GM18870 (cell line): Measurements from ENCODE around the gene C20orf144.

Source experiments
- ATAC-seq: cut with Tn5 transposase; IDR thresholded peaks from one replicate; pipeline ENCODE4 v1.9.1; 2021; ENCODE audit warnings: moderate library complexity; ENCODE audit not compliant: unreplicated experiment

Gene C20orf144

GRCh38 chr20:33676121-33676520 lies 14.0 kb downstream of the C20orf144 start:
- ATAC-seq, result no peak

GRCh38 chr20:33676652-33677645 lies 14.8 kb downstream of the C20orf144 start:
- ATAC-seq, result no peak

GRCh38 chr20:33677991-33678702 lies 16.0 kb downstream of the C20orf144 start:
- ATAC-seq, result no peak

- no peak for ATAC-seq
Observed at GRCh38 chr20:33679758-33680485, 17.8 kb downstream of the C20orf144 start.

- ATAC-seq, result no peak
Observed at GRCh38 chr20:33680686-33681085, 18.6 kb downstream of the C20orf144 start.

GRCh38 chr20:33681288-33681687 lies 19.2 kb downstream of the C20orf144 start:
- no peak for ATAC-seq

GRCh38 chr20:33681728-33682353 lies 19.7 kb downstream of the C20orf144 start:
- no peak for ATAC-seq

GRCh38 chr20:33684533-33685327 lies 22.6 kb downstream of the C20orf144 start:
- no peak for ATAC-seq

GRCh38 chr20:33685328-33686099 lies 23.4 kb downstream of the C20orf144 start:
- no peak for ATAC-seq

- ATAC-seq, result peak; percentile 41
Observed at GRCh38 chr20:33686100-33686983, 24.2 kb downstream of the C20orf144 start, which contains the start of gene E2F1. E2F1 (minus strand) TSS chr20:33686385; CDS start chr20:33686264, 121 bp downstream.

GRCh38 chr20:33686984-33687366 lies 24.8 kb downstream of the C20orf144 start:
- no peak for ATAC-seq

- ATAC-seq, result no peak
Observed at GRCh38 chr20:33687370-33687915, 25.3 kb downstream of the C20orf144 start.

GRCh38 chr20:33687993-33688937 lies 26.1 kb downstream of the C20orf144 start:
- no peak for ATAC-seq

GRCh38 chr20:33688938-33689424 lies 26.9 kb downstream of the C20orf144 start:
- no peak for ATAC-seq

- no peak for ATAC-seq
Observed at GRCh38 chr20:33689493-33689892, 27.4 kb downstream of the C20orf144 start.

GRCh38 chr20:33689973-33690372 lies 27.8 kb downstream of the C20orf144 start:
- ATAC-seq, result no peak

- no peak for ATAC-seq
Observed at GRCh38 chr20:33693289-33693688, 31.2 kb downstream of the C20orf144 start.
